Calu3 (cell line): ENCODE data around the gene ATAD3B. TPM values are rescaled to one million over a fixed set of nuclear protein-coding genes. Genes with fewer than 3 reads are reported as not detected.

ENCODE experiments used
- BruUV-seq: library from RNA; stranded (reverse); fragments of 400-500 nt; replicated peaks from 2 replicates; lab custom pipeline; 2021; lab: Mats Ljungman, UMichigan
- CTCF ChIA-PET: fragments of 300-600 bp; sonication (Branson Sonifier 250); formaldehyde crosslinking; loops from one replicate; lab custom pipeline; 2022; ENCODE audit warnings: antibody characterized with exemption; lab: Charles Lee
- DNase-seq: peaks from one replicate; pipeline ENCODE4 v3.0.0; 2022
- H3K27ac Mint-ChIP-seq: one replicate; pipeline ENCODE4 v1.8.0; 2022; ENCODE audit warnings: mixed read lengths; ENCODE audit not compliant: unreplicated experiment
- H3K27me3 Mint-ChIP-seq: one replicate; pipeline ENCODE4 v1.8.0; 2022; ENCODE audit warnings: mixed read lengths; ENCODE audit not compliant: unreplicated experiment
- H3K36me3 Mint-ChIP-seq: one replicate; pipeline ENCODE4 v1.8.0; 2022; ENCODE audit warnings: mild to moderate bottlenecking, moderate library complexity, mixed read lengths; ENCODE audit not compliant: insufficient read depth, unreplicated experiment
- H3K4me1 Mint-ChIP-seq: one replicate; pipeline ENCODE4 v1.8.0; 2022; ENCODE audit warnings: mild to moderate bottlenecking, low read depth, mixed read lengths; ENCODE audit not compliant: unreplicated experiment
- H3K4me3 Mint-ChIP-seq: one replicate; pipeline ENCODE4 v1.8.0; 2022; ENCODE audit warnings: mild to moderate bottlenecking, low read depth, moderate library complexity, mixed read lengths; ENCODE audit not compliant: unreplicated experiment
- H3K9me3 Mint-ChIP-seq: one replicate; pipeline ENCODE4 v1.8.0; 2022; ENCODE audit warnings: low read depth, mixed read lengths; ENCODE audit not compliant: unreplicated experiment
- CTCF ChIP-seq: fragments of 200-600 bp; IDR thresholded peaks from one replicate; pipeline ENCODE4 v1.8.0; 2022; ENCODE audit warnings: antibody characterized with exemption; ENCODE audit not compliant: unreplicated experiment
- intact Hi-C: fragments of 100-400 bp; cut with micrococcal nuclease; formaldehyde crosslinking; loops from one replicate; pipeline ENCODE4 v1.10.0; 2022; ENCODE audit not compliant: unreplicated experiment
- total RNA-seq: library from RNA; stranded (reverse); gene quantifications from 2 replicates; pipeline ENCODE4 v1.2.3, GENCODE V29; 2022

The ATAD3B gene
- total RNA-seq, 1 experiment from 2014 or later = 46.3 TPM

- no peaks in the 10 kb centered on the region for H3K9me3 Mint-ChIP-seq
- intact Hi-C loops = no loop called here
- no peaks in the 10 kb centered on the region for H3K27me3 Mint-ChIP-seq
- H3K4me1 Mint-ChIP-seq = peaks cover 3% of the 10 kb centered on the region
- H3K36me3 Mint-ChIP-seq = peaks cover 41% of the 10 kb centered on the region
- BruUV-seq = no TSS peak
- H3K27ac Mint-ChIP-seq = peak overlapping the region; percentile 36
- no peak for TF ChIP-seq CTCF
- H3K4me3 Mint-ChIP-seq = peak overlapping the region; percentile 77
- DNase-seq = no peak
- CTCF ChIA-PET = no interaction called here
Measured at GRCh38 chr1:1434824-1435105, 36.8 kb upstream of the ATAD3B start.

GRCh38 chr1:1435106-1435903 lies 36.3 kb upstream of the ATAD3B start, which contains the start of gene VWA1:
Gene VWA1, plus strand, starts transcription at chr1:1435690. Its CDS starts 59 bp downstream, at chr1:1435749.
- DNase-seq = peak; percentile 81
- Mint-ChIP-seq H3K4me1 (no peaks in the 10 kb centered on the region), H3K4me3 (peak within 1 kb of the TSS; percentile 77), H3K27me3 (no peaks in the 10 kb centered on the region), H3K36me3 (peaks cover 46% of the 10 kb centered on the region), H3K27ac (peak within 1 kb of the TSS; percentile 50), H3K9me3 (no peaks in the 10 kb centered on the region)
- intact Hi-C loops = no loop called here
- CTCF ChIA-PET = interaction anchor here (1.0 kb wide), 1 partner anchor 29 kb away, joined by 4 read pairs; no protein-coding TSS in a partner anchor
- no TSS peak for BruUV-seq
- no peak for TF ChIP-seq CTCF

- TF ChIP-seq CTCF = no peak
- Mint-ChIP-seq H3K36me3 (peaks cover 54% of the 10 kb centered on the region), H3K4me1 (no peaks in the 10 kb centered on the region), H3K9me3 (no peaks in the 10 kb centered on the region), H3K27ac (peak overlapping the region; percentile 50), H3K27me3 (no peaks in the 10 kb centered on the region), H3K4me3 (peak overlapping the region; percentile 77)
- intact Hi-C loops = no loop called here
- CTCF ChIA-PET = interaction anchor here (1.0 kb wide), 1 partner anchor 30 kb away, joined by 4 read pairs; no protein-coding TSS in a partner anchor
- BruUV-seq = no TSS peak
- no peak for DNase-seq
Measured at GRCh38 chr1:1435911-1436629, 35.5 kb upstream of the ATAD3B start.

GRCh38 chr1:1436630-1437032 lies 34.9 kb upstream of the ATAD3B start:
- Mint-ChIP-seq H3K4me3 (peak overlapping the region; percentile 77), H3K36me3 (peaks cover 55% of the 10 kb centered on the region), H3K9me3 (no peaks in the 10 kb centered on the region), H3K27ac (peak overlapping the region; percentile 50), H3K4me1 (no peaks in the 10 kb centered on the region), H3K27me3 (no peaks in the 10 kb centered on the region)
- CTCF ChIA-PET = no interaction called here
- DNase-seq = no peak
- intact Hi-C loops = no loop called here
- TF ChIP-seq CTCF = no peak
- BruUV-seq = no TSS peak
